ENCODE results near the gene IL22. TPM values are rescaled to one million over a fixed set of nuclear protein-coding genes. Genes with fewer than 3 reads are reported as not detected.

The IL22 gene, protein sequence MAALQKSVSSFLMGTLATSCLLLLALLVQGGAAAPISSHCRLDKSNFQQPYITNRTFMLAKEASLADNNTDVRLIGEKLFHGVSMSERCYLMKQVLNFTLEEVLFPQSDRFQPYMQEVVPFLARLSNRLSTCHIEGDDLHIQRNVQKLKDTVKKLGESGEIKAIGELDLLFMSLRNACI
- total RNA-seq (under 1 TPM in 1 of 5 donors, not detected in 4; 0.63 TPM), total RNA-seq (0 to 296 (median 0.43) reads per million in 29 experiments)
- total RNA-seq (2013) = not detected

DNA sequence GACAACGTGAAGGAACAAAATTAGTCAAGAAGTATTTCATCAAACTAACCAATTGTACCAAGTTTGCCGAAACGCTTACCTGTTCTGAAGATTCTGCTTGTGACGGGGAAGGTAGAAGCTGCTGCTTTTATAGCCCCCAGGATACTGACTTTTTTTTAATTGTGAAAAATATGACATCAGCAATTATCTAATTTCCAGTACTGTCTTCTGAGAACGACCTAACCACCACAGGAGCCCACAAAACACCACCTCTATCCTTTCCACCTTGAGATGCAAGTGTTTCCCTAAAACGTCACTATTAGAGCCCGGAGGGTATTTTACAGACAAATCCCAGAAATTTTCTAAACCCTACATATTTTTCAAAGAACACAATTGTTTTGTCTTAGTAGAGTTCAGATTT is at the start of gene IL22:
TSS of gene IL22 (minus strand) at position 101 of the 400 bp plus-strand sequence. CDS start 156 bp downstream, outside the sequence.
- H3K9me3 Mint-ChIP-seq = no peaks in the 10 kb centered on the region
- no CpG with 5 or more reads among the region's 7 CpGs for WGBS (ENCODE audit: insufficient coverage)
- peaks cover 5 to 6% of the 10 kb centered on the region in 2 donors for H3K27me3 Mint-ChIP-seq
- peaks cover 0 to 3% (median 0%) of the 10 kb centered on the region in 3 donors for H3K4me1 Mint-ChIP-seq
- H3K27ac Mint-ChIP-seq = no peak within 1 kb of the TSS
- Histone ChIP-seq H3K27ac (ENCODE audit: low read length) (no peak within 1 kb of the TSS), H3K9me3 (no peaks in the 10 kb centered on the region), H3K36me3 (ENCODE audit: control insufficient read depth in 2 of 2, extremely low read depth in 1 of 2, insufficient read depth in 1 of 2, low read length in 1 of 2) (no peaks in the 10 kb centered on the region), H3K4me1 (ENCODE audit: control insufficient read depth in 1 of 2, extremely low read depth in 1 of 2, insufficient read depth in 2 of 2, low read length in 2 of 2) (no peaks in the 10 kb centered on the region), H3K27me3 (replicated peaks in 1 of 2; ENCODE audit: control insufficient read depth in 2 of 2, extremely low read depth in 1 of 2, insufficient read depth in 2 of 2, low read length in 1 of 2) (peaks cover 0 to 3% of the 10 kb centered on the region in 2 experiments), H3K4me3 (ENCODE audit: control insufficient read depth in 1 of 2, extremely low read depth in 1 of 2, low read length in 1 of 2) (no peak within 1 kb of the TSS)
- no peaks in the 10 kb centered on the region for H3K36me3 Mint-ChIP-seq
- ChIA-PET CTCF (no interaction called here), POLR2A (interaction anchor here in 1 of 2 donors (0.7 kb wide), 1 partner anchor 247 kb away, joined by 4 read pairs; no protein-coding TSS in a partner anchor)
- ATAC-seq (replicated peaks in 1 of 4) (no peak), DNase-seq (no peak)
- H3K4me3 Mint-ChIP-seq = no peak within 1 kb of the TSS

DNA sequence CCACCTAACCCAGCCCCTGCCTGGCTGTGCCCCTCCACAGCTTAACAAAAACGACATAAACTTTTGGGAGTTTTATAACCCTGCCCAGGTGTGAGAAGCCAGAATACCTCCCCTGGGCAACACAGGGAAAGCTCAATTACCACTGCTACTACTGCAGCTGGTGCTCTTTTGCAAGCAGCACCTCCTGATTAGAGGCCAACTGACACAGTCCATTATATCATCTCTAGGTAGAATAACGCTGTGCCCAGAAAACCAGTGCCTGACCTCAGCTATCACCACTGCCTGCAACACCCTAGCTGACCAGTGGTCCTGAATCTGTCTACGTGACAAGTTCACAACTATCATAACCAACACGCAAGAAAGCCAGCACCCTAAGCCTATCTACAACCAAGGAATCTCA is 44.5 kb upstream of the IL22 start:
- Mint-ChIP-seq H3K9me3 (peaks cover 6 to 13% (median 8%) of the 10 kb centered on the region in 3 donors), H3K4me3 (no peak overlapping the region), H3K36me3 (peaks cover 70% of the 10 kb centered on the region), H3K27me3 (no peaks in the 10 kb centered on the region), H3K27ac (no peak overlapping the region), H3K4me1 (peaks cover 0 to 10% (median 0%) of the 10 kb centered on the region in 3 donors)
- H3K9me3 ChIP-seq = peaks cover 5% of the 10 kb centered on the region
- H3K36me3 ChIP-seq (ENCODE audit: control insufficient read depth in 2 of 2, extremely low read depth in 1 of 2, insufficient read depth in 1 of 2, low read length in 1 of 2) = peaks cover 0 to 11% of the 10 kb centered on the region in 2 donors
- no peak overlapping the region for H3K4me3 ChIP-seq (ENCODE audit: control insufficient read depth in 1 of 2, extremely low read depth in 1 of 2, low read length in 1 of 2)
- DNase-seq (no peak), ATAC-seq (replicated peaks in 1 of 4) (no peak)
- no peak overlapping the region for H3K27ac ChIP-seq (ENCODE audit: low read length)
- POLR2A ChIA-PET = interaction anchor here in 1 of 2 donors (0.6 kb wide), 1 partner anchor 60 kb away, joined by 5 read pairs; no protein-coding TSS in a partner anchor
- no peaks in the 10 kb centered on the region for H3K27me3 ChIP-seq (replicated peaks in 1 of 2; ENCODE audit: control insufficient read depth in 2 of 2, extremely low read depth in 1 of 2, insufficient read depth in 2 of 2, low read length in 1 of 2)
- CTCF ChIA-PET = no interaction called here
- WGBS (ENCODE audit: insufficient coverage) = 88% methylated on average over 4 of the region's 4 CpGs
- no peaks in the 10 kb centered on the region for H3K4me1 ChIP-seq (ENCODE audit: control insufficient read depth in 1 of 2, extremely low read depth in 1 of 2, insufficient read depth in 2 of 2, low read length in 2 of 2)

DNA sequence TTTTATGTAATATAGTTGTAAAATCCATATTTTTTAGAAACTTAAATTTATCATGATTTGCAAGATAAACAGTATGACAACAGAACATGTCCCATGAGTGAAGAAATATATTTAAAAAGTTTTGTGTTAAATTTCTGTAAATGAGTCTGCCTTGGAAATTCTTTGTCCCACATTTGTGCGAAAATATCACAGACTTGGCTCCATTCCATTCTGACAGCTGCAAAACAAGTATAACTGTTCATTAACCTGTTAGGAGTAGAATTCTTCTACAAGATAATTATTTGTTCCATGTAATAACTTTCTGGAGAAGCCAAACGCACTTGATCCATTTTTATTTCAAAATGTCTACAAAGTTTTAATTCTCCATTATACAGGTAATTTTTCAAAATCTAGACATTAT is 40.8 kb upstream of the IL22 start:
- Mint-ChIP-seq H3K9me3 (peaks cover 0 to 2% (median 2%) of the 10 kb centered on the region in 3 donors), H3K36me3 (peaks cover 36% of the 10 kb centered on the region), H3K4me1 (peaks cover 17 to 25% (median 20%) of the 10 kb centered on the region in 3 donors), H3K27me3 (no peaks in the 10 kb centered on the region), H3K4me3 (no peak overlapping the region), H3K27ac (no peak overlapping the region)
- ChIA-PET POLR2A (no interaction called here), CTCF (no interaction called here)
- Histone ChIP-seq H3K9me3 (no peaks in the 10 kb centered on the region), H3K27ac (ENCODE audit: low read length) (no peak overlapping the region), H3K27me3 (replicated peaks in 1 of 2; ENCODE audit: control insufficient read depth in 2 of 2, extremely low read depth in 1 of 2, insufficient read depth in 2 of 2, low read length in 1 of 2) (no peaks in the 10 kb centered on the region), H3K4me1 (ENCODE audit: control insufficient read depth in 1 of 2, extremely low read depth in 1 of 2, insufficient read depth in 2 of 2, low read length in 2 of 2) (no peaks in the 10 kb centered on the region), H3K36me3 (ENCODE audit: control insufficient read depth in 2 of 2, extremely low read depth in 1 of 2, insufficient read depth in 1 of 2, low read length in 1 of 2) (peaks cover 0 to 2% of the 10 kb centered on the region in 2 donors), H3K4me3 (ENCODE audit: control insufficient read depth in 1 of 2, extremely low read depth in 1 of 2, low read length in 1 of 2) (no peak overlapping the region)
- no CpG with 5 or more reads among the region's 2 CpGs for WGBS (ENCODE audit: insufficient coverage)
- DNase-seq (no peak), ATAC-seq (replicated peaks in 1 of 4) (no peak)

DNA sequence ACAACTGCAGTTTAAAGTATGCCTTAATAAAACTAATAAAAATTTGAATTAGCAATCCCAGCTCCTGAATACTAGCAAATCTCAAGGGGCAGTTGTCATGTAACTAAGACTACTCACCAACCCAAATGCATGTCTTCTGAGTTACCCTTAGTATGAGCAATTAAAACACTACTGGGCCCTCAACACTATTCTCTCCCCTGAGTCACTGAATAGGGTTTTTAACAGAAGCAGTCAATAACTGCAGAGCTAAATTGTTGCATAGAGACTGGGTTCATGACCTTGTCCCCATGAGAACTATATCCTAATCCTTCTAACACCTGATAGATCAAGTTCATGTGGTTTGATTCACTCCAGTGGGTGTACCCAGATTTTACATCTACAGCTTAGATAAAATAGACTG is 39.9 kb upstream of the IL22 start:
- Histone ChIP-seq H3K27me3 (replicated peaks in 1 of 2; ENCODE audit: control insufficient read depth in 2 of 2, extremely low read depth in 1 of 2, insufficient read depth in 2 of 2, low read length in 1 of 2) (no peaks in the 10 kb centered on the region), H3K9me3 (no peaks in the 10 kb centered on the region), H3K4me3 (ENCODE audit: control insufficient read depth in 1 of 2, extremely low read depth in 1 of 2, low read length in 1 of 2) (no peak overlapping the region), H3K27ac (ENCODE audit: low read length) (no peak overlapping the region), H3K4me1 (ENCODE audit: control insufficient read depth in 1 of 2, extremely low read depth in 1 of 2, insufficient read depth in 2 of 2, low read length in 2 of 2) (no peaks in the 10 kb centered on the region), H3K36me3 (ENCODE audit: control insufficient read depth in 2 of 2, extremely low read depth in 1 of 2, insufficient read depth in 1 of 2, low read length in 1 of 2) (peaks cover 0 to 2% of the 10 kb centered on the region in 2 donors)
- Mint-ChIP-seq H3K4me1 (peaks cover 13 to 31% (median 18%) of the 10 kb centered on the region in 3 donors), H3K9me3 (no peaks in the 10 kb centered on the region), H3K4me3 (no peak overlapping the region), H3K36me3 (peaks cover 28% of the 10 kb centered on the region), H3K27ac (no peak overlapping the region), H3K27me3 (no peaks in the 10 kb centered on the region)
- ATAC-seq (replicated peaks in 1 of 4) (no peak), DNase-seq (no peak)
- POLR2A ChIA-PET = no interaction called here
- CTCF ChIA-PET = interaction anchor here (0.6 to 1.1 kb wide), 2 partner anchors 21 to 1440 kb away, joined by 3 to 4 read pairs; no protein-coding TSS in a partner anchor

DNA sequence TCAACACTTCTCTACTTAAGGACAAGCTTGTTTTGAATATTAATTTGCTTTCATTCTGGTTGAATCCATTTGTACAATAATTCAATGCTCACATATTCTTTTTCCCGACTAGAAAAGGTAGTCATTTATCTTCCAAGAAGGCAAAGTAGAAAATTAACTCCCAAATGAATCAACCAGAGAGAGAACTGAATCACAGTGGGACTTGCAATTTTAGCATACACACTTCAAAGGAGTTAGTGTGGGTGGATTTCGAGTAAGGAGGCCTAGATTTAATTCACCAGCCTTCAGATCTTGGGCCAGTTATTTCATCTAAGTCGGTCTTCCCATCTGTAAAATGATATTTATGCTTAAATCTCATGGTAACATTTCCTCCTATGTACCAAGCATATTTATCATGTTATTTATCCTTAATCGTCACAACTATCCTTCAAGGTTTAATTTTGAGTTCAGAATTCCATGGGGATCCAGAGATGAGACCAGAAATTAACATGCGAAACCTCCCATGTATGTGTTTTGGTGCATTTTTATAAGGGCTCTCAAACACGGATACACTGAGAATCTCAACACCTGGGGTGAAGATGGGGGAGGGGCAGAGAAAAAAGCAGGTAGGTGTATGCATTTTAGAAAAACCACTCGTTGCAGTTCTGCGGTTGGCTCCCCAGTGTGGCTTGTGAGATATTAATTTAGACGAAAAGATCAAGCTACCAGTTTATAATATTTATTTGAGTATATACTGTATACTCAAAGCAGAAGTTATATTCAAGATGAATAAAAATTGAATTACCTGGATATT is 38.9 kb upstream of the IL22 start:
- peaks cover 20% of the 10 kb centered on the region for H3K36me3 Mint-ChIP-seq
- ChIA-PET CTCF (interaction anchor here (0.6 to 1.5 kb wide), 5 partner anchors 22 to 1439 kb away, joined by 3 to 7 read pairs (median 4); no protein-coding TSS in a partner anchor), POLR2A (no interaction called here)
- no peak overlapping the region for H3K27ac Mint-ChIP-seq
- Histone ChIP-seq H3K9me3 (no peaks in the 10 kb centered on the region), H3K27ac (ENCODE audit: low read length) (no peak overlapping the region), H3K4me3 (ENCODE audit: control insufficient read depth in 1 of 2, extremely low read depth in 1 of 2, low read length in 1 of 2) (no peak overlapping the region), H3K36me3 (ENCODE audit: control insufficient read depth in 2 of 2, extremely low read depth in 1 of 2, insufficient read depth in 1 of 2, low read length in 1 of 2) (peaks cover 0 to 2% of the 10 kb centered on the region in 2 donors), H3K27me3 (replicated peaks in 1 of 2; ENCODE audit: control insufficient read depth in 2 of 2, extremely low read depth in 1 of 2, insufficient read depth in 2 of 2, low read length in 1 of 2) (no peaks in the 10 kb centered on the region), H3K4me1 (ENCODE audit: control insufficient read depth in 1 of 2, extremely low read depth in 1 of 2, insufficient read depth in 2 of 2, low read length in 2 of 2) (no peaks in the 10 kb centered on the region)
- no peak overlapping the region for H3K4me3 Mint-ChIP-seq
- WGBS (ENCODE audit: insufficient coverage) = no CpG with 5 or more reads among the region's 9 CpGs
- ATAC-seq (replicated peaks in 1 of 4) = no peak
- no peaks in the 10 kb centered on the region for H3K9me3 Mint-ChIP-seq
- peaks cover 13 to 34% (median 19%) of the 10 kb centered on the region in 3 donors for H3K4me1 Mint-ChIP-seq
- H3K27me3 Mint-ChIP-seq = no peaks in the 10 kb centered on the region
- no peak for DNase-seq

- DNase-seq (no peak), ATAC-seq (replicated peaks in 1 of 4) (no peak)
- H3K27ac Mint-ChIP-seq = no peak overlapping the region
- Histone ChIP-seq H3K36me3 (ENCODE audit: control insufficient read depth in 2 of 2, extremely low read depth in 1 of 2, insufficient read depth in 1 of 2, low read length in 1 of 2) (peaks cover 0 to 2% of the 10 kb centered on the region in 2 donors), H3K27me3 (replicated peaks in 1 of 2; ENCODE audit: control insufficient read depth in 2 of 2, extremely low read depth in 1 of 2, insufficient read depth in 2 of 2, low read length in 1 of 2) (no peaks in the 10 kb centered on the region), H3K4me3 (ENCODE audit: control insufficient read depth in 1 of 2, extremely low read depth in 1 of 2, low read length in 1 of 2) (no peak overlapping the region), H3K4me1 (ENCODE audit: control insufficient read depth in 1 of 2, extremely low read depth in 1 of 2, insufficient read depth in 2 of 2, low read length in 2 of 2) (no peaks in the 10 kb centered on the region), H3K27ac (ENCODE audit: low read length) (no peak overlapping the region), H3K9me3 (no peaks in the 10 kb centered on the region)
- H3K36me3 Mint-ChIP-seq = peaks cover 14% of the 10 kb centered on the region
- ChIA-PET CTCF (interaction anchor here in 1 of 2 donors (0.6 to 1.5 kb wide), 2 partner anchors 26 to 74 kb away, joined by 3 to 4 read pairs; no protein-coding TSS in a partner anchor), POLR2A (no interaction called here)
- H3K27me3 Mint-ChIP-seq = no peaks in the 10 kb centered on the region
- peaks cover 13 to 34% (median 19%) of the 10 kb centered on the region in 3 donors for H3K4me1 Mint-ChIP-seq
- no peaks in the 10 kb centered on the region for H3K9me3 Mint-ChIP-seq
- no peak overlapping the region for H3K4me3 Mint-ChIP-seq
- 87% methylated on average over 2 of the region's 4 CpGs for WGBS (ENCODE audit: insufficient coverage)
These were observed 38.1 kb upstream of the IL22 start for GRCh38 chr12:68291396-68292036.

Measured in T-cell (primary cell).